ENCODE results near the gene THYN1.
A peak's percentile ranks its signal among the peaks of the same experiment; 100 is the strongest.
"Not testable (repeated sequence)": the region's sequence is repeated elsewhere in the genome, so short reads cannot be mapped to it uniquely, and the experiment has no call there.

Gene THYN1

GRCh38 chr11:134273317-134273712 is 20.2 kb upstream of the THYN1 start:
- DNase-seq, result no peak

DNA sequence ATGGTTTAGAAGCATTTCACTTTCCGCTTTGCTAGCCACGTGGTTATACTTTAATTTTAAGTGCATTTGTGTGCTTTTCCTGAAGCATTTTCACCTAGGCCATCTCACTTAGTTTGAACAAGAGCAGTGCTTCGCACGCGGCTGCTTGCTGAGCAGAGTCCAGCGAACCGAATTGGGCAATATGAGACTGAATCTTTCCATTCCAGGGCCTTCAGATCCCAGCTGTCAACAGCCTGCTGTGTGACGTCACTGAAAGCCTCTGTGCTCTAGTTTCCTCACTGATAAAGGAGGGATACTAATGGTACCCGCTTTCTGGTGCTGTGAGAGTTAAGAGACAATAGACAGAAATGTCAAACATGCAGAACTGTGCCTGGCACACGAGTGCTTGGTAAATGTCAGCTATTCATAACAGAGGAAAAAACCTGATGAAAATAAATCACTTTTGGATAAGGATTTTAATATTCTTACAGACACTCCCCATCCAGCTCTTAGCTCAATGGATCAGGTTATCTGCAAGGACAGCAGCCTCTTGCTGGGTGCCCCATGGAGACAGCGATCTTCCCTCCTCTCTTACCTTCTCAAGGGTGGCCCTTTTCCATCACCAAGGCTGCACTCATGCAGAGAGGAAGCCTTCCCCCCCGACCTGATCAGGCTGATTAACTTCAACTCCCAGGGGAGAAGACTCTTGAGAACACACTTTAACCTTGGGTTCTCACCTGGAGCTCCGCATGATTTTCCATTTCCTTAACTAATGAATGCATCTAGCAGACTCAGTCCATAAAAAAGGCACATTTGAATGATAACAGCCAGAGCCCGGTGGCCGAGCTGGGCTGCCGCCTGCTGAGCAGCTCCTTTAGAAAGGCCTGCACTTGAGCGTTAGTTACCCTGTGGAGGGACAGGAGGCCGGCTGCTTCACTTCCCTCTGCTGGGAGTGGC is 19.5 kb upstream of the THYN1 start:
- peak; percentile 87 for DNase-seq

DNA sequence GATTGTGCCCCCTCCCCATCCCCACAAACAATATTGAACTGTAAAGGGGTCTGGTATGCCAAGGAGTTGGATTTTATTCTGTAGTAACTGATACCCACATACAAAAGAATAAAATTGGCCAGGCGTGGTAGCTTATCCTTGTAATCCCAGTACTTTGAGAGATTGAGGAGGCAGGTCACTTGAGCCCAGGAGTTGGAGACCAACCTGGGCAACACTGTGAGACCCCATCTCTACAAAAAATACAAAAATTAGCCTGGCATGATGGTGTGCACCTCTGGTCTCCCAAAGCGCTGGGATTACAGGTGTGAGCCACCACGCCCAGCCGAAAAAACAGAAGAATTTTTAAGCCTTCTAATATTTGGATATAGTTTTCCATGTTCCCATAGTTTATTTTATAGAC is 18.8 kb upstream of the THYN1 start:
- no peak for DNase-seq

- DNase-seq, result peak; percentile 25
These were observed 17.1 kb upstream of the THYN1 start for GRCh38 chr11:134270250-134270714.

- peak; percentile 26 for DNase-seq
These were observed 14.8 kb upstream of the THYN1 start for GRCh38 chr11:134267966-134268365.

- DNase-seq, result peak; percentile 45
These were observed 14.3 kb upstream of the THYN1 start for GRCh38 chr11:134267461-134267860.

DNA sequence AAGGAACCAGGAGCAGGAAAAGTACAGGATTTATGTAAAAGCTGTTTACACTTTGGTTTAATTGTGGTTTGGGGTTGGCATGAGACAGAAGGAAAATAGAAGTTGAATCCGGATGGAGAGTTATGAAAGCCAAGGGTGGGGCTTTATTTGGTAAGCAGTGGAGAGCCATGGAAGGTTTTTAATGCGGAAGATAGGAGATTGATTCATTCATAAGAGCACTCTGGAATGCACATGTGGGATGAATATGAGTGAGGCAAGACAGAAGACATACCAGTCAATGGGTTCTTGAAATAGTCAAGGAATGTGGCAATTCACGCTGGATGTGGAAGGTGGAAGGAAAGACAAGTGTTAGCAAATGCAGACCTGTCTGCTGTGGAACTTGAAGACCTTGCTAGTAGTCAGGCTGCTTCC is 13.7 kb upstream of the THYN1 start:
- DNase-seq, result no peak

GRCh38 chr11:134266440-134266839 is 13.3 kb upstream of the THYN1 start:
- DNase-seq, result no peak

GRCh38 chr11:134264966-134265764 is 12.0 kb upstream of the THYN1 start:
- DNase-seq, result no peak

DNA sequence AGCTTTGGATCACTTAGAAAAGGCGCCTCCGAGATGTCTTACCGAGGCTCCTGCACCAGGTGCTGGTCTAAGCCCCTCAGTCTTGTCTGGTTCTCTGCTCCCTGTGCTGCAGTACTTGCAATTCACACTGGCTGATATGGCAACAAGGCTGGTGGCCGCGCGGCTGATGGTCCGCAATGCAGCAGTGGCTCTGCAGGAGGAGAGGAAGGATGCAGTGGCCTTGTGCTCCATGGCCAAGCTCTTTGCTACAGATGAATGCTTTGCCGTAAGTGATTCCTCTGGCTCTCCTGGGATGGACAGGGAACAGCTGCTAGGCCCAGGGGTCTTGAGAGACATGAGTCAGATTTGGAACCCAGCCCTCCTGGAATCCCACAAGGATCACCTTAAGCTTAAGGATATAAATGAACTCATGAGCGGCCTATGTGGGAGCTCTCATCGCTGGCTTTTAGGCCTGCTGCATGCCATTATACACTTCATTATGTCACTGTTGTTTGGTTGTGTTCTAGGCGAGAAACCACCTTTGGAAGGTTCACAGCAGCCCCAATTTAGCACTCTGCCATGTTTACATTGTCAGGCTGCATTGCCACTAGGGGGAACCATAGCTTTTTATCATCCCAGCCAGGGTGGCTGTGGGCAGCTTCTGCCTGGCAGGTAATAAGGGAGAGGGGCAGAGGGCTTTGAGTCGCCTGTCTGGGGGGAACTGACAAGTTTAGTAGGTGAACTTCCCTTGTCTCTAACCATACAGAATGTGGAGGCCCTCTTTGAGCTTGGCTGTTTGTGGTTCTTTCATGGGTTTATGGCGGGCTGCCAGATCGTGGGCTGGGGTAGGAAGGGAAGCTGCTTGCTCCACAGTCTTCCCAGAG is 8.7 kb upstream of the THYN1 start:
- peak; percentile 30 for DNase-seq

DNA sequence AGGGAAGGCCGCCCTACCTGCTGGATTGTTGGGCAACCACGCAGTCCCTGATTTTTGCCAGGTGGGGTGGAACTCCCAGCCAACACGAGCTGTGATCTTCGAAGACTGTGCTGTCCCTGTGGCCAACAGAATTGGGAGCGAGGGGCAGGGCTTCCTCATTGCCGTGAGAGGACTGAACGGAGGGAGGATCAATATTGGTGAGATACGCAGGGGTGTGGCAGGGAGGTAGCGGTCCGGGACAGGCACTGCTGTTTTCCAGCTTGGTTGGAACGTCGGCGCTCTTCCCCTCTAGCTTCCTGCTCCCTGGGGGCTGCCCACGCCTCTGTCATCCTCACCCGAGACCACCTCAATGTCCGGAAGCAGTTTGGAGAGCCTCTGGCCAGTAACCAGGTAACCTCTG is 7.8 kb upstream of the THYN1 start:
- DNase-seq, result no peak

DNA sequence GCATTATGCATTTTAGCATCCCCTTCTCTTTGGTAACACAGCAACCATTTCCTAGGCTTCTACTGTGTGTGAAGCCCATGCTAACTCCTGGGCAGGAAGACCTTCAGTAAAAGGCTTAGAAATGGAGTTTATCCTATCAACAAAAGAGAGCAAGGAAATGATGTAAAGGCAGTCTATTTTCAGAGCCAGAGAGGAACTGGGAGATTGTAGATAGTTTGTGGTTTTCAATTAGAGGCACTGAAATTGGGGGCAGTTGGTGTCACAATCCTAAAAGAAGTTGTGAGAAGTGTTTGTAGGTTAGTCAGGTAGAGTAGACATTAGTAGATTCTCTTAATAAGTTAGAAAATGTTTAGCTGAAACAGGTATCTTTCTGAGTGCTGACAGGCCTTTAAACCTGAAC is 7.4 kb upstream of the THYN1 start:
- no peak for DNase-seq

GRCh38 chr11:134258577-134258976 is 5.4 kb upstream of the THYN1 start:
- no peak for DNase-seq

DNA sequence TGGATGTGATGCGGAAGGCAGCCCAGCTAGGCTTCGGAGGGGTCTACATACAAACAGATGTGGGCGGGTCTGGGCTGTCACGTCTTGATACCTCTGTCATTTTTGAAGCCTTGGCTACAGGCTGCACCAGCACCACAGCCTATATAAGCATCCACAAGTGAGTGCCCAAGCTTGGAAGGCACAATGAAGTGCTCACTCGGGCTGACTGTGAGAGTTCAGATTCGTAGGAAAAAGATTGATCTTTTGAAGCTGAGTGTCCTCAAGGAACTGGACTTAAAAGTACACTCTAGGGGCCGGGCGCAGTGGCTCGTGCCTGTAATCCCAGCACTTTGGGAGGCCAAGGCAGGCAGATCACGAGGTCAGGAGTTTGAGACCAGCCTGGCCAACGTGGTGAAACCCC is 3.9 kb upstream of the THYN1 start:
- DNase-seq, result no peak

- not testable (repeated sequence) for DNase-seq
These were observed 2.0 kb upstream of the THYN1 start for GRCh38 chr11:134255184-134255561.

GRCh38 chr11:134254433-134255183 is 1.5 kb upstream of the THYN1 start:
- no peak for DNase-seq

DNA sequence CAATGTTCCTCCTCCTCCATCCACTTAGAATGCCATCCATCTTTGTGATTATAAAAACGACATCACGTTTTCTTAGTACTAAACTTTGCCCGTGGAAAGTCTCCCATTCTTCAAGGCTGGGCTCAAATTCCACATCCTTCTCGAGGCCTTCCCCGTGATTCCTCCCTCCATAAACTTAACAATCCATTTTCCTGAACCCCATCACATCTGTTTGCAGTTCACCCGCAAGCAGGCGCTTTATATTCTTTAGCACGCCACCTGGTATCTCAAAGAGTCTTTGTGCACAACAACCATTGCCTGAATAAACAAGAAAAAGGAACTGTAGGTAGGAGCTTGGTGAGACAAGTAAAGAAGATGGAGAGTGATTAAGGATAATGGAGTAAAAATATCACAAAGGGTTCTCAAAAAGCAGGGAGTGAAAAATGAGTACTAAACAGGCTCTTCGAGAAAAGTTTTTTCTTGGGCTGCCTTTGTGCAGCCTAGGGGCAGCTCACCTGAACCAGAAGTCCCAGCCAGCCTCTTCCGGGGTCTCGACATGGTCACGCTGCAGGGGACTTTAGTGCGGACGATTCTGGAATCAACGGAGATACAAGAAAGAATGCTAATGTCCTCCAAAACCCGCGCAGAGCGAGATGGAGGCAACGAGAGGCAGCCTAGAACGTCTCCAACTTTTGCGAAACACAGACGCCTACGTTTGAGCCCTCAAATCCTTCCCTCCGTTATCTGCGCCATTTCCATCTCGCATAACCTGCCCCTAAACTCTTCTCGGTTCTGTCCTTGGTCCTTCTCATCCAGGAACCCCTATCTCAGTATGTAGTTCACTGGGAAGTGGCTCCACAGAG is 585 bp downstream of the THYN1 start:
- no peak for DNase-seq

DNA sequence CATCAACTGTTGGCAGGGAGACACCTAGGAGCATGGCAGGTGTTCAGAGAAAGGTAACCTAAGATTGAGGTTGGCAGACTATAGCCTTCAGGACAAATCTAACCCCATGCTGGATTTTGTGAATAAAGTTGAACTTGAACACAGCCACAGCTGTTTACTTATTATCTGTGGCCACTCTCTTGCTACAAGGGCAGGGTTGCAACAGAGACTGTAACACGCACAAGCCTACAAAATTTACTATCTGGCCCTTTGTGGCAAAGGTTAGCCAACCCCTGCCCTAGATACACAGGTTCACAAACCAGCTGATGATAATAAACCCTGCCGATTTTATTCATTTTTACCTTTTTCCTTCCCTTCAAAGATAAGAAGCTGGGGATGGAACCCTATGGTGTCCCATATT is 2.5 kb downstream of the THYN1 start:
- no peak for DNase-seq

DNA sequence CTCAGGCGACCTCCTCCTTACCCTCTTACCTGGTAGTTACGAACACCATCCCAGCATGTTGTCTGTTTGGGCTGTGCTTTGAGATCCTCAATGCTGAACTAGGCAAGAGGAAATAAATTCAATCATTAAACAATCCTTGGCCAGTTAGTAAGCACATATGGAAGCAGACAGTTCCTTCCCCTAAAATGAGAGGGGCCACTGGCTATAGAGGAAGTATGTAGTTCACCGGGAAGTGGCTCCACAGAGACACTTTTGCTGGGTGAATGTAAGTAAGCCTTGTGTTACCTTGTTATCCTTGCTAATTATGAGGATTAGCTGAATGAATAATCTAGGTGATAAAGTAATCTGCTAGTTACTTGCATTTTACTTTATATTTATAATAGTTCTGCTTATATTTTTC is 2.9 kb downstream of the THYN1 start:
- no peak for DNase-seq

- DNase-seq, result no peak
These were observed 4.2 kb downstream of the THYN1 start for GRCh38 chr11:134248910-134249480.

DNA sequence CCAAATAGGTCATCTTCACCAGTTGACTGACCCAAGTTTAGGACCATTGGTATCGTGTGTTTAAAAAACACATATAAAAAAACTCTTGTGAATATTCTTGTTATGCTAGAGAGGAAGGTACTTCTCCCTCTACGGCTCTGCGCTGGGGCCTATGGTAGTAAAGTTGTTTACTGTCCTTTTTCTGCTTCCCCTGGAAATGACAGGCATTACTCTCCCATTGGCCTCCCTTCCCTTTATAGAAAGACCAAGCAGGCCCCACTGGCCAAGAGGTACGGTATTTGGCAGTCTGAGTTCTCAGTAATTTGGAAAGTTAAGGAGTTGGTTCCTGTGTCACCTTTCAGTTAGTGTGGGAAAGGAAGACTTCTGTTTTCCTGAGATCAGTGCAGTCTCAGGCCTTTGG is 6.5 kb downstream of the THYN1 start:
- no peak for DNase-seq
